Body of pancreas (tissue), 4 donors: Measurements from ENCODE around the gene GMPR2. TPM values are rescaled to one million over a fixed set of nuclear protein-coding genes. Genes with fewer than 3 reads are reported as not detected.
A peak's percentile ranks its signal among the peaks of the same experiment; 100 is the strongest.
"Not testable (repeated sequence)": the region's sequence is repeated elsewhere in the genome, so short reads cannot be mapped to it uniquely, and the experiment has no call there.

Experiments used
- ATAC-seq: fragments of 150-250 bp; one replicate; pipeline ENCODE4 v1.9.1; 2016
- DNase-seq, 4 donors: peaks; one replicate each; pipeline ENCODE4 v3.0.0-alpha.2; 2019
- H3K27ac ChIP-seq, 4 donors: fragments of 200-600 bp; sonication (generic); 1 replicate in 3 of 4; 2 replicates in 1 of 4; pipeline versions ENCODE4 v1.5.1 to v1.6.1; 2016 to 2019; ENCODE audit warnings: mild to moderate bottlenecking in 1 of 4, mixed read lengths in 1 of 4, moderate library complexity in 1 of 4
- H3K27me3 ChIP-seq, 2 donors: fragments of 200-600 bp; sonication (generic); one replicate each; pipeline ENCODE4 v1.6.0; 2016; ENCODE audit warnings: mild to moderate bottlenecking in 1 of 2
- H3K36me3 ChIP-seq, 2 donors: fragments of 200-600 bp; sonication (generic); replicated peaks in 1 of 2; 2 replicates each; pipeline ENCODE4 v1.5.1; 2016; ENCODE audit warnings: low read depth in 2 of 2; ENCODE audit not compliant: insufficient read depth in 1 of 2
- H3K4me1 ChIP-seq: fragments of 200-600 bp; sonication (generic); one replicate; pipeline ENCODE4 v1.6.0; 2016
- H3K4me3 ChIP-seq, 2 donors: fragments of 200-600 bp; sonication (generic); 1 replicate in 1 of 2; 2 replicates in 1 of 2; pipeline ENCODE4 v1.5.1; 2016 to 2019
- H3K9me3 ChIP-seq, 3 donors: fragments of 200-600 bp; sonication (generic); 1 replicate in 2 of 3; 2 replicates in 1 of 3; pipeline ENCODE4 v1.5.1; 2016
- CTCF ChIP-seq, 7 experiments: fragments of 450-650 bp in 4 of 7; fragments of 200-600 bp in 3 of 7; sonication (generic) in 3 of 7; IDR thresholded peaks; one replicate each; pipeline ENCODE4 v1.5.1; 2016 to 2019; ENCODE audit warnings: antibody characterized with exemption in 7 of 7
- POLR2A ChIP-seq, 3 donors: fragments of 450-650 bp; IDR thresholded peaks; one replicate each; pipeline ENCODE4 v1.6.1; 2016; ENCODE audit warnings: antibody characterized with exemption in 3 of 3, mild to moderate bottlenecking in 2 of 3
- WGBS, 2 donors: methylation state at CpG; one replicate each; pipeline ENCODE4 v1.1.5; 2017; 5-methylcytosine and 5-hydroxymethylcytosine counted together
- intact Hi-C: fragments of 100-400 bp; cut with DNase I; formaldehyde crosslinking; loops from one replicate; pipeline ENCODE4 v1.15.1; 2023
- total RNA-seq, 2 donors: library from RNA; depleted of rRNA; stranded (reverse); fragments of >200 nt; gene quantifications; one replicate each; pipeline ENCODE4 v1.1.0, GENCODE V29; 2016

Gene GMPR2
- total RNA-seq, 2 donors from 2014 or later = 30.9 to 41.9 TPM

- intact Hi-C loops = no loop called here
- H3K9me3 ChIP-seq = no peaks in the 10 kb centered on the region
- WGBS, 2 donors = 46 to 47% methylated on average over 10 of the region's 10 CpGs
- TF ChIP-seq CTCF (IDR thresholded peaks at IDR 0.05) = no peak
- no peak for TF ChIP-seq POLR2A (IDR thresholded peaks at IDR 0.05)
- DNase-seq (peak in 3 of 4 donors; percentile 49 to 53 (median 51)), ATAC-seq (no peak)
- peak overlapping the region in 1 of 2 donors; percentile 12 for H3K4me3 ChIP-seq
- peaks cover 6 to 13% of the 10 kb centered on the region in 2 donors for H3K36me3 ChIP-seq
- peak overlapping the region; percentile 92 to 100 (median 96) for H3K27ac ChIP-seq
- no peaks in the 10 kb centered on the region for H3K27me3 ChIP-seq
- peaks cover 39% of the 10 kb centered on the region for H3K4me1 ChIP-seq
Observed at GRCh38 chr14:24243336-24243836, 10.7 kb downstream of the GMPR2 start.

- H3K9me3 ChIP-seq, intact Hi-C loops, H3K27ac ChIP-seq, H3K4me3 ChIP-seq, H3K36me3 ChIP-seq, H3K27me3 ChIP-seq, ATAC-seq, DNase-seq: not testable (repeated sequence)
- peaks cover 22% of the 10 kb centered on the region for H3K4me1 ChIP-seq
- 83 to 84% methylated on average over 9 to 11 of the region's 11 CpGs for WGBS, 2 donors
Observed at GRCh38 chr14:24245350-24245749, 12.6 kb downstream of the GMPR2 start.

GRCh38 chr14:24246765-24247212 is 14.1 kb downstream of the GMPR2 start:
- H3K27me3 ChIP-seq = no peaks in the 10 kb centered on the region
- H3K4me1 ChIP-seq = peaks cover 7% of the 10 kb centered on the region
- no peak for ATAC-seq
- H3K4me3 ChIP-seq = no peak overlapping the region
- no peak overlapping the region for H3K27ac ChIP-seq
- H3K9me3 ChIP-seq = no peaks in the 10 kb centered on the region
- WGBS, 2 donors = 82 to 83% methylated on average over 3 of the region's 3 CpGs
- no peaks in the 10 kb centered on the region for H3K36me3 ChIP-seq
- TF ChIP-seq POLR2A (IDR thresholded peaks at IDR 0.05) (no peak), CTCF (IDR thresholded peaks at IDR 0.05) (no peak)
- no peak for DNase-seq
- intact Hi-C loops = no loop called here

GRCh38 chr14:24247422-24247821 is 14.7 kb downstream of the GMPR2 start:
- Histone ChIP-seq H3K4me3 (no peak overlapping the region), H3K9me3 (no peaks in the 10 kb centered on the region), H3K27ac (no peak overlapping the region), H3K27me3 (no peaks in the 10 kb centered on the region), H3K4me1 (peaks cover 7% of the 10 kb centered on the region), H3K36me3 (no peaks in the 10 kb centered on the region)
- WGBS, 2 donors = 55 to 66% methylated on average over 7 of the region's 7 CpGs
- intact Hi-C loops = no loop called here
- no peak for TF ChIP-seq POLR2A (IDR thresholded peaks at IDR 0.05)
- no peak for TF ChIP-seq CTCF (IDR thresholded peaks at IDR 0.05)
- no peak for ATAC-seq
- no peak for DNase-seq

GRCh38 chr14:24249230-24250021 is 16.7 kb downstream of the GMPR2 start:
- no peak for DNase-seq
- no peaks in the 10 kb centered on the region for H3K4me1 ChIP-seq
- WGBS, 2 donors = 71 to 78% methylated on average over 9 to 13 of the region's 13 CpGs
- H3K36me3 ChIP-seq = no peaks in the 10 kb centered on the region
- H3K4me3 ChIP-seq = no peak overlapping the region
- TF ChIP-seq POLR2A (IDR thresholded peaks at IDR 0.05) (no peak), CTCF (IDR thresholded peaks at IDR 0.05) (no peak)
- no peak overlapping the region for H3K27ac ChIP-seq
- intact Hi-C loops = loop anchor here (5.0 kb wide), 1 partner anchor 38 kb away; no protein-coding TSS in a partner anchor
- no peaks in the 10 kb centered on the region for H3K27me3 ChIP-seq
- no peak for ATAC-seq
- H3K9me3 ChIP-seq = no peaks in the 10 kb centered on the region
